Glomerular endothelial cell (primary cell): ENCODE data around the gene IRF6. TPM values are rescaled to one million over a fixed set of nuclear protein-coding genes. Genes with fewer than 3 reads are reported as not detected.
"Not testable (repeated sequence)": the region's sequence is repeated elsewhere in the genome, so short reads cannot be mapped to it uniquely, and the experiment has no call there.

ENCODE experiments used
- DNase-seq: peaks from one replicate; pipeline ENCODE4 v3.0.0-alpha.2; 2011; ENCODE audit warnings: low read depth, low spot score; ENCODE audit errors: extremely low read depth
- total RNA-seq: library from RNA; depleted of rRNA; stranded (reverse); fragments of >200 nt; gene quantifications from 2 replicates; pipeline ENCODE4 v1.2.3, GENCODE V29; 2015

The IRF6 gene
- total RNA-seq, 1 donor from 2014 or later: 1.8 TPM

DNA sequence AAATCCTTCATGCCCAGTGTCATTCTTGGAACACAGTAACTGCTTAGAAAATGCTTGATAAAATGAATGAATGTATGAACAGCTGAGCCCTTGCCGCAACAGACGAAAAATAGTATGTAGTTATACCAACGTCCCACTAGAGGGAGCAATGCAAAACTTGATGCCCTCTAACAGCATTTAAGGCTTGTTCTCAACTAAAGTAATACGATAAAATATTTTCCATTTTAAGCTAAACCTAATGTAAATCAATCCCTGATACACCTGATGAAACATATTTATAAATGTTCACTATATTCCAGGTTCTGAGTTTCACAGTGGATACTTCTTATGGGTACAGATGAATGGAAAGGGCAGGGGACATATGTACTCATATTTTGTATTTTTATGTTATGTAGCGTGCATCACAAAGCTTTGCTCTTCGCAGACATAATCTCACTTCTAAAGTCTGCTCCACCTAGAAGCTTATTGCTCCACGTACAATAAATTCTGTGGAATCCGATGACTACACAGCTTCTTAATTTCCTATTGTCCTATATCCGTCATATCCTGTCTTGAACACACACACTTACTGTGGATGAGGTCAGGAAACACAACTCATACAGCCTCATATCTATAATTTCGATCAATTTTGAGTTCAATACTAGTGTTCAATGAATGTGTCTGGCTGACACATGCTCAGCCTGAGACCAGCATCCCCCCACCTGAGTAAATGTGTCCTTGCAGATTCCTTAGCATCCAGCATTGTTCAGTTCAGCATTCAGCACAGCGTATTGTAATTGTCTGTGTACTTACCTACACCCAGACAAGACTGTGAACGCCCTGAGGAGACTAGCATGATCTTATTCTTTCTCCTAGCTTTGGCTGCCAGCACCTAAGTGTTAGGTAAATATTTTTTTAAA is 17.4 kb upstream of the IRF6 start:
- DNase-seq: peak; percentile 94

DNA sequence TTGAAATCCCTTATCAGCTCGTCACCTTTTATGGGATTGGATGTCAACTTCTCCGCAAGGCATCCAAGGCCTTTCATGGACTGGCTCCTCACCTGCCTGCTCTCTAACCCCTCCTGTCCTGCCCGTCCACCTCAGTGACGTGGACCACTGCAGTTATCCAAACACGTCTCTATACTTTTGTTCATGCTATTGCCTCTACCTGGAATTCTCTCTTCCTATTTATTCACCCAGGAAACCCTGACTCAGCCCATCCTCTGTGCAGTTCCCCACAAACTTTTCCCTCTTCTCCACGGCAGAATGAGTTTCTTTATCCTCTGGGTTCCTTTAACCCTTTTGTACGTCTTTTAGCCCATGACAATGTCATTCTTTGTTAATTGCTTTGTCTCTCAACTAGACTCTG is 16.8 kb upstream of the IRF6 start:
- no peak for DNase-seq

DNA sequence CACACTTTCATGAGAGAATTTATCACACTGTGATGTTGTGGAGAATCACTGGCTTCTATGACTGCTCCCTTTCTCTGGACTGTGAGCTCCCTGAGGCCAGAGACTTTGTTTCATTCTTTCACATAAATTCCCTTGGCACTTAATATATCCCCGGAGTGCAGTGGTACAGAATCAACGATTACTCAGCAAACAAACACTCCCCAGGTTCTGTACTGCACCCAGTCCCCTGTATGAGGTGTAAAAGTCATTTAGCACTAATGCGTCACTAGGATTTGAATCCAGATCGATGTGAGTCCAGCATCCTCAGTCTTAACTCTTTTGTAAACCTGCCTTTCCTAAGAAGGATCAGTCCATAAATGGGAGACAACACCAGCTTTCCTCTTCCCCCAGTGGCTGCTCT is 15.0 kb upstream of the IRF6 start:
- DNase-seq: no peak

DNA sequence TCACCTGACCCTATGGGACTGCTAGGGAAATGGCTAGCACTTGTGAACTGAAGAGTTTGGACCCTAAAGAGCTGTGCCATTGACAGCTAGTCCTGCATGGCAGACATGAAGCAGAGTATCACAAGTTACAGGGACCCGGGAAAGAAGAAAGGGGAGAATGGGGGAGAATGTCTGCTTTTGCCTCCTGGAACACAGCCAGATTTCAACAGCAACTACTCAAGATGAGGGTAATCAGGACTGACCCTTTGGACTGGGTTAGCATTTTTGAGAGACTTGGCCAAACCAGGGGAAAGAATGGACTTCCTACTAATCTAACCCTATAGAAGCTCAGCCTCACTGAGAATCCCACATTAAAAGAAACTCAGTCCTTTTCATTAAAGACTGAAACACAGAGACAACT is 13.1 kb upstream of the IRF6 start:
- no peak for DNase-seq

DNA sequence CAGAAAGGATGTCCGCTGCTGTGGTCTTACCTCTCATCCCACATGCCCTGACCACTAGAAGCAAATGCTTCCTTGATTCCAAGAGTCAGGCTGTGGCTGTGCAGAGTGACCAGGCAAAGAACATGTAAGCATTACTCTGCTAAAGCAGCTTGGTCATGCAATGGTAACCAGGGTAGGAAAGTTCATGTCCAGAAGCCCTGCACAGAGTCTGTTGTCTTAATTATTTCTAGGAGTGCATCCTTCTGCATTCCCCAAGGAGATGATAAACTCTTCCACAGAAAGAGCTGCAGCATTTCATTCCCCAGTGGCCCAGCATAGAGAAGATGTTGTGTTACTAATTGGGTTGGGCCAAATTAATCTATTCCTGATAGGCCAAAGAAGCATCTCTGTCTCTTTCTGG is 11.7 kb upstream of the IRF6 start:
- DNase-seq: no peak

DNA sequence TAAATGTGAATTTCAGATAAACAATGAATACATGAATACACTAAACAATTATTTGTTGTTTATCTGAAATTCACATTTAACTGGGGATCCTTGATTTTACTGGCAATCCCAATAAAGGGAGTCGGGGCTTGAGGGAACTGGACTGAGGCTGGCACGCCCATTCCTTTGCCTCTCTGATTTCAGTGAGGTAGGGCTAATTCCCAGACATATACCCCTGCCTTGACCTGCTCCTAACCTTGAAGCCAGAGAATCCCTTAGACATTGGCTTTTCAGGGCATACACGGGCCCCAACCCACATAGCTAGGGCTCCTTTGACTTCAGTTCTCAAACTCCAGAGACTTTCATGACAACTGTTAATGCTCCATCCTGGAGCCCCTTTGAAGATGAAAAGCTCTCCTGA is 11.0 kb upstream of the IRF6 start:
- DNase-seq: no peak

DNA sequence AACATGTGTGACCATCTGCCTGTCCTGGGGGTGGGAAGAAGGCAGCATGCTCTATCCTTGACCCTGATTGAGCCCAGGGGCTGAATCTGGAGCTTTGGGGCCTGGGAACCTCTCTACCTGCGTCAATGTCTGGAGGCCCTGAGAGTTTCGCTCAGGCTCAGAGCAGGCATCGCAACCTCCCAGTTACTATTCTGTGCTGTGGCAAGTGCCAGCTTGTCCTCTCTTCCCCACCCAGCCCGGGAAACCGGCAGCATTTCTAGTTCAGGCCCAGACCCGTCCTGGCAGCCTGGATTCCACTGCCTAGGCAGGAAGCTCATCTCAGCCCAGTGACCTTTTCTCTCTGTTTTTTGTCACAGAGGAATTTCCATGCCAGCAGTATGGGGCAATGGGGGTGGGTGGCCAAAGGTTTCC is 10.0 kb upstream of the IRF6 start:
- no peak for DNase-seq

DNA sequence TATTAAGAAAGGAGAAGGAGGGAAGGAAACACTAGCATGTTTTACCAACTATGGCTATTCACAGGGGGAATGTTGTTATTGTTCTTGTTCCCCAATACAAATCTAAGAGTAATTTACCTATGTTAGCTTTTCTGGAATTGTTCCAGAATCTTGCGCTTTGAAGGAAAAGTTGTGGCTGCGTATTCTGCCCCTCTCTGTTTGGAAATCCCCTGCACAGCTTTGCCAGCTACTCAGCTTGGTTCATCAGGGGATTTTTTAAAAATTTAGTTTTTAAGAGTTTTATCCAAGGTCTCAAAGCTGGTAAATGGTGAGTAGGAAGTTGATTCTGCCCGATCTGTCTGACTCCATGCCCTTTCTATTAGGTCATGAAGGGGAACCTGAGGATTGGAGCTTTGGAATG is 9.5 kb upstream of the IRF6 start:
- DNase-seq: no peak

DNA sequence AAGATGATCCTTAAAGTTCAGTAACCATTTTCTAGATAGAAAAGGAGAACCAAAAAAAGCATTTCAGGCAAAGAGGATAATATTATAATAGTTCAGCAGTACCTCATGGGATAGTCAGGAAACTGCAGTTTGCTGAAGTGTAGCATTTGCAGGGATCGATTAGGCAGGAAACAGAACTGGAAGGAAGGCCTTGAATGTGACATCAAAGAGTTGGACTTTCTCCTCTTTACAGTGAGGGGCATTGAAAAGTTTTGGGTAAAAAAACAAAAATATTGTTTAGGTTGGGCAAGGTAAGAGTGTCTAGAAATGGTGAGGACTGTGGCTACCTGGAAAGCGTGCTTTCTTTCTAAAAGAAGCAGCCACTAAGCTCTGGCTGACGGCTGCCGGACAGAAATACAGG is 8.0 kb upstream of the IRF6 start:
- DNase-seq: no peak

DNA sequence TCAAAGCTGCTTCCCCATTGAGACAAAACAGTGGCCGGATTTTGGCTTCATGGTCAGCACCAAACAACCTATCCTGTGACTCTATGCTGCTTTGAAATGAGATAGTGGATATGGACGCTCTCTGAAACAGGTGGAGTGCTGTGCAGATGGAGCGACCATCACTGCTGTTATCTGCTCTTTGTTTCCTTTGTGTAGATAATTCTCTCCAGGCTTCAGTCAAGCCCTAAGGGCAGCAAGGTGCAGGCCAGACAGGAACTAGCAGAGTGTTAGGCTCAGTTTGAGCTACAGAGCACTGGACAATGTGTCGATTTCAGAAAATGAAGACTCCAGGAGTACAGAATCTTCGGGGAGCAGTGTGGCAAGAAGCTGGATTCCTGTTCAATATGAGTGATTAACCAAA is 4.8 kb upstream of the IRF6 start:
- no peak for DNase-seq

DNA sequence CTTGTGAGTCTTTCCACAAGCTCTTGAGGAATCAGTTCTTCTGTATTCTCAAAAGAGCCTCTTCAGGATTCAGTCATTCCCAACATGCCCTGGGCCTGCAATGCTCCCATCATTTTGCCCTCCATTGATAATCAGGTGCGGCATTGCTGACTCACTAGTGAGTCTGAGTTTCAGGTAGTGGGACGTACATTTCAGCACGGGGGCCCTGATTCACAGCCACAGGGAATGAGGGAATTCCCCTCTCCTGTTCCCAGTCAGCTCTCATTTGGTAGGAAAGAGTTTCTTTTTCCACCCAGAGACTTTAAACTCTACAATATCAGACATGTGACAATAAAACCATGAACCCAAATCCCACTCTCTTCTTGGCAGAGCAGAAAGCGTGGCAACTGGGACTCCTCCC is 3.7 kb upstream of the IRF6 start:
- DNase-seq: no peak

DNA sequence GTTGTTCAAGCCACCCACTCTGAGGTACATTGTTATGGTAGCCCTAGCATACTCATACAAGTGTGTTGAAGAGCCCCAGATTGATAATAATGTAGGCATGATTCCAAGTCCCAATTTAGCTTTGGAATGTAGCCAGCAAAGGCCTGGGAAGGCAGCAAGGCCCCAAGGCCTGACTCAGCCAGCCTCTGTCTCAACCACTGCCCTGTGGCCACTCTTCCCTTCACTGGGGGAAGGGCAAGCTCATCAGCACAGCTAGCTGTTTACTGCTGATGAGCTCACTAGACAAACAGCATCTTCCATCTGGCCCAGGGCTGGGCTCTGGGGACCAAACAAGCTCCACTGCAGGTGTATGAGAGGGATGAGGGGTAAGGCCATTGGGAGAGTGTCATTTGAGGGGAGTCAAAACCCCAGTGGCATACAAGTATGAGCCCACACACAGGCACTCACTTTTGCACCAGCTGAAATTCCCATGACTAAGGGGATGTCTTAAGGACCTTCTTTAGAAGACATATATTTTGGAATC is 2.2 kb upstream of the IRF6 start:
- peak; percentile 76 for DNase-seq

DNA sequence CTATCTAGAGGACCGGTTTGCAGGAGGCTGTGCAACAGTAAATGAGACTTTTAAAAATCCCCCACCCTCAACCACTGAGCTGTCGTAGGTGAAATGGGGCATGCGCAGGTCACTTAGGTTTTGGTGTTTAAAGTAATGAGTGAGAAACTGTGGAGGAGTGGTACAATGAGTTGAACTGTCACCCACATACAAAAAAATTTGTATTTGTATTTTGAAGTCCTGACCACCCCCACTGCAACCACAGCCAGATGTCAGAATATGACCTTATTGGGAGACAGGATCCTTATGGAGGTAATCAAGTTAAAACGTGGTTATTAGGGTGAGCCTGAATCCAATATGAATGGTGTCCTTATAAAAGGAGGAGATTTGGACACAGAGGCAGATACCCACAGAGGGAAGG is 1.6 kb upstream of the IRF6 start:
- no peak for DNase-seq

DNA sequence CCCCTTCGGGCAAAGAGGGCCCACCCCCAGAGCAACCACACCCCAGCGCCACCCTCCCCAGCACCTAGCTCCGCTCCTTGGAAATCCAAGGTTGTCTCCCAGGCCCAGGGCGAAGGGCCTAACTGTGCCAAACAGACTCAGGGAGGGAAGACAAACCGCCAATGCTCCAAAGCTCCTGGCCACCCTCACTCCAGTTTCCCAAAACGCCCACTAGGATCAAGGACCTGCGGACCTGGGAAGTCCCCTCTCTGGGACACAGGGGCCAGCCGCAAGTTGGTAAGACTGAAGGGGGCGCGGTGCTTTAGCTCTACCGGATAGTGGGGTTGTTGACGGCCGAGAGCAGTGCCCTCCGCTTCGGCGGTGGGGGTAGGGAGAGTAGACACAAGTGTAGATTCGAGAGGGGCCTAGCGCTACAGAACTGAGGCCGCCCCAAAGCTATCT is 581 bp downstream of the IRF6 start:
- no peak for DNase-seq

DNA sequence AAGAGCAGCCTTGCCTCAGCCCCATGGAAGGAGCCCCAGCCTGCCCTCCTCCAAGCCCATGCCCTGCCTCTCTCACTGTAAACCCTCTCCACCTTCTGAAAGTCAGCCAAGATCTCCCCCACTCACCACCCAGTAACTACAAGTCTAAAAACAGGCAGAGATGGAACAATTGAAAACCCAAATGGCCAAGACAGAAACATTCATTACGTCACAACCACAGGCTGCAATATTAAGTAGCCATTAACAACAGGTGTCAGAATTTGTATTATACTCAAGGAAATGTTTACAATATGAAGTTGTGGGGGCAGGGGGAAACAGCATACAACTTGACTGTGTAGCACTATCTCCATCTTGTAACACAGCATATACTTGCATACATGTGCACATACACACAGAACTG is 2.4 kb downstream of the IRF6 start:
- DNase-seq: no peak

DNA sequence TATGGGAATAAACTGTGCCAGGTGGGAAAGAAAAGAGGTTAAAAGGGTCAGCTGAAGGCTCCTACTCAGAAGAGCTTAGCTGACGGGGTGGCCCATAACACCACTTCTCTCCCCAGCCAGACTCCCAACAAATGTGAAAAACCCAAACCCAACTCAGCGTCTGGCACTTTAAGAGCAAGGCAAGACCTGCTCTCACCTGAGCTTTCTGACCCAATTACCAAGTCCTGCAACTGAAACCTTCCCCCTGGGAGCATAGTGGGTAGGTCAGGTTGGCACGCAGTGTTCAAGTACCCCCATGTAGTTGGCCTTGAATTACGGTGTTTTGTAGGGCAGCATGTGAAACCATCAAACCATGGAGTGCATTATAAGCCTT is 3.2 kb downstream of the IRF6 start:
- DNase-seq: no peak

DNA sequence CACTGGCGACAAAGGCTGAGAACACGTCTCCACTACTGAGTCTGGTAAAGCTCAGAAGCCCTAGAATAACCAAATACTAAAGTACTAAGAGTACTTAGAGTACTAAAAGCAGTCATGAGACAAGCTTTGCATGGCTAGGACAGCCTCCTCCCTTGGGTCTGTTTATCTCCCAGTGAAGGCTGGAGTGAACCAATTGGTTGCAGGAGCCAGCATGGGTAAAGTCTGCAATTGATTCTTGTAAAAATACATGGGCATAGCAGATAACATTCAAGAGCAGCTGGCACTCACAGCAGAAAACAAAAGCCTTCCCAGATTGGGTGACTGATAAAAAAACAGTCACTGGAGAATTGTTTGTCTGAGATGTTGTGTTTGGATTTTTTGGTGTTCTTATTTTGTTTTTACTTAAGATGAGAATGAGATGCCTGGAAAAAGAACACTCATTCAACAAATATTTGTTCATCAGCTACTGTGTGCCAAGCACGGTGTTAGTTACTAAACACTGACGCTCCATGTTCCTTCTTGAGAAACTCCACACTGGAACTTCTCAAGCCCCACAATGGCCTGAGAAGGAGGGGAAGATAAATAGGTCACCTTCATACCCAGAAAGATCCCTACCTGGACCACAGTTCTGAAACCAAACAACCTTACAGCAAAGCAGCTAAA is 3.7 kb downstream of the IRF6 start:
- no peak for DNase-seq

DNA sequence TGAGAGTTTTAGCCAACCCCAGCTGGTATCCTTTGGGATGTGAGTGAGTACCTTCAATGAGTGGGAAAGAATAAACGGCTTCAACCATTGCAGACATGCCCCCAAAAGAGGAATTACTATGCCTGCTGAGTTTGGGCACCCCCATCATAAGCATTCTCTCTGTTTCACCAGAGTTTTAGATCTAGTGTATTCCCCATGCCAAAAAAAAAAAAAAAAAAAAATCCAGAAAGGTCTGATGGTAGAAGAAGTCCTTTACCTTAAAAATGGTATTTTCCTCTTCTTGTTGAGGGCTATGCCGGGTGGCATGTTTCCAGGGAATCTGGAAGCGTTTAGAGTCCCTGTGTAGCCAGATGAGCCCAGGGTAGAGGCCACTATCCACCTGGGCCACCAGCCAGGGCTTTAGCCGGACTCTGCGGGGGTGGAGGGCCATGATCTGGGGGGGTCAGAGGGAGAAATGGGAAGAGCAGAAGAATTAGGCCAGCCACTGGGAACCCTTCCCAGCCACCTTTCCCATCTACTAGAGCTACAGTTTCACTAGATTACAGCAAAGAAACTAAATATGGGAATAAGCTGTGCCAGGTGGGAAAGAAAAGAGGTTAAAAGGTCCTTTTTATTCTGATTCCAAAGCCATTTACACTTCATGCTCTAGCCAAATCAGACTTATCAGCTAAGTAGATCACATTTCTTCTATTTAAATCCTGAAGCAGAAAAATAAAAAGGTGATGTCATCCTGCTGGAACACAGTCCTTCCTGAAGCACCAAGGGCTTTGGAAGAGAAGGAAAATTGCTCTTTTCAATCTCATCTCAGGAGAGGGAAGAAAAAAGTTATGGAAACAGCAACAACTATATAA is 4.7 kb downstream of the IRF6 start:
- DNase-seq: no peak

DNA sequence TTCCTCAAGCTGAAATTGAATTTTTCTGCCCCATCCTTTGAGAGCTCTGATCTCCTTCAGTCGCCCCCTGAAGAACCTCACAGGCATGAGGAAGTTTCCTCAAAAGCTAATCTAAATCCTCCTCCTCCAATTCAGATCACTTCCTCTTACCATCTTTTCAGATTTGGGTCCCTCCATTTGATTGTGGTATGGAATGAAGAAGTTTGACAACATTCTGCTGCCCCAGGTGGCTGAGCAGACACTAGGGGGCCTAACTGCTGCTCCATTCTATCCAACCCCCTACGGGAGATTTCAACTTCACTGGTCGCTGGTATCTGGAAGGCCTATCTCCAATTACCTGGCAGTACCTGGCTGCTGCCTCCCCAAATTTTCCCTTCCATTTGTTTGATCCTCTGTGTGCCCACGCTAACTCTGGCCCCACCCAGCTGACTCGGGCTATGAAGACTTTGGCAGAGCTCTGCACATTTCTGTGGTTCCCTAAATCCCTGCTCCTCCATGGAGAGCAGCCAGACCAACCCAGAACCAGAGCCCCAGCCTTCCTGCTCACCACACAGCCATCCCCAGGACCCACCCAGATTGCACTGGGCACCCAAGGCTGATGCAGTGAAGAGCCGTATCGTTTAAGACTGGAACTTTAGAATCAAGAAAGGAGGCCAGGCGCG is 7.8 kb downstream of the IRF6 start:
- no peak for DNase-seq

DNA sequence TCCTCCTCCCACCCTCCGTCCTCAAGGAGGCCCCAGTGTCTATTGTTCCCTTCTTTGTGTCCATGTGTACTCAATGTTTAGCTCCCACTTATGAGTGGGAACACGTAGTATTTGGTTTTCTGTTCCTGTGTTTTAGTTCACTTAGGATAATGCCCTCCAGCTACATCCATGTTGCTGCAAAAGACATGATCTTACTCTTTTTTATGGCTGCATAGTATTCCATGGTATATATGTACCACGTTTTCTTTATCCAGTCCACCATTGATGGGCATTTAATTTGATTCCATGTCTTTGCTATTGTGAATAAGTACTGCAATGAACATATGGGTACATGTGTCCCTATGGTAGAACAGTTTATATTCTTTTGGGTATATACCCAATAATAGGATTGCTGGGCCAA is 12.2 kb downstream of the IRF6 start:
- not testable (repeated sequence) for DNase-seq

DNA sequence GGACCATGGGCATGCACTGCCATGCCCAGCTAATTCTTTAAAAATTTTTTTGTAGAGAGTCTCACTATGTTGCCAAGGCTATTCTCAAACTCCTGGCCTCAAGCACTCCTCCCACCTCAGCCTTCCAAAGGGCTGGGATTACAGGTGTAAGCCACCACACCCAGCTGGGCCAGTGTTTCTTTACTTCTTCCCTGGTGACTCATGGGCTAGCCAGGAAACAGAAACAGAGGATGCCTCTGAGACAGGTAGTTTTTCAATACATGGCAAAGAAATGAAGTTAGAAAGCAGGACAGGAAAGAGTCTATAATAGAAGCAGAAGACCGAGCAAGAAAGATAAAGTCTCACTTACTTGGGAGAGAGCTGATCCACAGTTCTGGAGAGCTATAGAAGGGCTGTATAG is 14.0 kb downstream of the IRF6 start:
- no peak for DNase-seq
